IMR-90 (cell line): ENCODE results near the gene ELF2.

Experiments
- CTCF ChIP-seq: conservative IDR thresholded peaks from 2 replicates; pipeline ENCODE4 v1.5.1; 2012; ENCODE audit warnings: mild to moderate bottlenecking, low read depth, low read length, improper control_type of control experiment
- RCOR1 ChIP-seq: IDR thresholded peaks from 2 replicates; pipeline ENCODE4 v1.6.1; 2012; ENCODE audit warnings: mild to moderate bottlenecking, low read length, improper control_type of control experiment; ENCODE audit not compliant: insufficient replicate concordance
- RFX5 ChIP-seq: IDR thresholded peaks from 2 replicates; pipeline ENCODE4 v1.8.0; 2012; ENCODE audit warnings: low read depth, mild to moderate bottlenecking, low read length, moderate library complexity

GRCh38 chr4:139137763-139138162 is 39.3 kb downstream of the ELF2 start:
- TF ChIP-seq RCOR1: no peak
- no peak for TF ChIP-seq RFX5
- TF ChIP-seq CTCF: no peak
